NCI-H526 treated with DMSO at 0.1 percent for 48 hours (cell line): ENCODE measurements around the gene KLHL7.
"Not testable (repeated sequence)": the region's sequence is repeated elsewhere in the genome, so short reads cannot be mapped to it uniquely, and the experiment has no call there.

Source experiments
- DNase-seq: peaks from one replicate; lab custom pipeline; 2025; lab: John Stamatoyannopoulos, UW

The KLHL7 gene

DNA sequence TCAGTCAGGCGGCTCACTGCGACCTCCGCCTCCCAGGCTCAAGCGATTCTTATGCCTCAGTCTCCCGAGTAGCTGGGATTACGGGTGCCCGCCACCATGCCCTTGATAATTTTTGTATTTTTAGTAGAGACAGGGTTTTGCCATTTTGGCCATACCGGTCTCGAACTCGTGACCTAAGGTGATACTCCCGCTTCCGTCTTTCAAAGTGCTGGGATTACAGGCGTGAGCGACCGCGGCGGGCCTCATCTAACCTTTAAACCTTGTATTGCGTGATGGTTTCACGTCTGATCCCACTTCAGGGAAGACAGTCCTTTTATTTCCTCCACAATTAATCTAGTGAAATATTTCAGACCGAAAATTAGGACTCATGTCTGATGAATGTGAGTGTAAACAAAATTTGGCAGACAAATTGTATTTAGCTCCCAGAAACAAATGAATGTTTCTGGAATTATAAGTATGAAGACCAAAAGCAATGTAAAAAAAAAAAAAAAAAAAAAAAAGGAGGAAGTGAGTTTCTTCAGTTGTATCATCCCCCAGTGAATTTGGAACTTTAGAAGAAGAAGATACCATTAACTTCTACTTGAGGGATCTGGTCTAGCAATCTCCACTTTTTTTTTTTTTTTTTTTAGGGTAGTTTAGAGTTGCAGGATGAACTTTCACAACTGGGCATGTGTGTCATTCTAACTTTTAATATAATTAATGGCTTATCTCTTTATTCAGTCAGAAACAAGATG, 77.9 kb downstream of the KLHL7 start:
- DNase-seq: no peak

DNA sequence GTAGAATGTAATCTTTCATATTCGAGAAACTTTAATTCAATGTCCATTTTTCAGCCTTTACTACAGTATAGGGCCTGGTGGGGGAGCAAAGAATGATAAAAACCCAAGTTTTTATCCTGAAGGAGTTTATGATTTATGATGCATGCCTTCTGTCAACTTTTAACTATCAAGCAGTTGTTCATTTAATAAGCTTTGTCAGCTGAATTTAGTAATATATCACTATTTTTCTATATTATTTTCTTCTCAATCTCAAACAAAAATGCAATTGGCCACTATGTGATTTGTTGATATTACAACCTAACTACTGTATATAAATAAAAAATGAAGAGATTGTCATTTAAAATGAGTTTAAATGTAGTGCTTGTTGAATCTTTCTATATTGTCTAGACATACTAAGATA, 78.7 kb downstream of the KLHL7 start:
- DNase-seq: no peak

DNA sequence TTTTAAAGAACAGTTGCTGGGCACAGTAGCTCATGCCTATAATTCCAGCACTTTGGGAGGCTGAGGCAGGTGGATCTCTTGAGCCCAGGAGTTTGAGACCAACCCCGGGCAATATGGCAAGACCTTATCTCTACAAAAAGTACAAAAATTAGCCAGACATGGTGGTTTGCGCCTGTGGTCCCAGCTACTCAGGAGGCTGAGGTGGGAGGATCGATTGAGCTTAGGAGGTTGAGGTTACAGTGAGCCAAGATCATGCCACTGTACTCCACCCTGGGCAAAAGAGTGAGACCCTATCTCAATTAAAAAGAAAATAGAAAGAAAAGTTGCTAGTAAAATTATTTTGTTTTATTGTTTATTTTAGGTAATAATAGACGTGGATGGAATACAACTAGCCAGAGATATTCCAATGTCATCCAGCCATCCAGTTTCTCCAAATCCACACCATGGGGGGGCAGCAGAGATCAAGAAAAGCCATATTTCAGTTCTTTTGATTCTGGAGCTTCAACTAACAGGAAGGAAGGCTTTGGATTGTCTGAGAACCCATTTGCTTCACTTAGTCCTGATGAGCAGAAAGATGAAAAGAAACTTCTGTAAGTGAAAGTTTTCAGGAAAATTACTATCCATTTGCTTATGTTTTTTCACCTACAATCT, 79.2 kb downstream of the KLHL7 start:
- DNase-seq: peak; percentile 19

DNA sequence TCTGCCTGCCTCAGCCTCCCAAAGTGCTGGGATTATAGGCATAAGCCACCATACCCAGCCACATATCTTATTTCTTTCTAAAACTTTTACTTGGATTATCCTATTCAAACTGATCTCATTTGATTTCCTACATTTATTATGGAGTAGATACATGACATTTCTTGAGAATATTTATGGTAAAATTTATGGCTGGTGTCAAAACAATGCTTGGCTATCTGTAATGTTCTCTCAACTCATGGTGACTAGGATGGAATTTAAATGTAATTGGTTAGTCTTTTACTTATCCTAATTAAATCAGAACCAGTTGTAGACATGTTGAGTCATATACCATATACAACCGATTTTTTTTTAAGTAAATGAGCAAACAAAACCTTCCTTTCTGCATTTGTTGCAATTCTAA, 80.4 kb downstream of the KLHL7 start:
- no peak for DNase-seq

DNA sequence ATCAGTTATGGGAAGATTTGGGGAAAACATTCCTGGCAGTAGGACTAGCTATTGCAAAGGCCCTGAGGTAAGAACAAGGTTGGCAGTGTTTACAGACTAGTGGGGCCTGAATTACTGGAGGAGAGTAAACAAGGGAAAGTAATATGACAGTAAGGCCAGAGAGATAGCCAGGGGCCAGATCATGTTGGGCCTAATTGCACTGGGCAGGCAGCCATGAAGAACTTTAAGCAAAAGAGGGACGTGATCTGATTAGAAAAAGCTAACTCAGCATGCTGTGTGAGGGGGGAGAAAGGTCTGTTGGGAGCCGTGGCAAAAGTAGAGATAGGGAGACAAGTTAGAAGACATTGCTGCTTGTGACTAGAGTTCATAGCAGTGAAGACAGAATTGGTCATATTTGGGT, 85.4 kb downstream of the KLHL7 start:
- no peak for DNase-seq

DNA sequence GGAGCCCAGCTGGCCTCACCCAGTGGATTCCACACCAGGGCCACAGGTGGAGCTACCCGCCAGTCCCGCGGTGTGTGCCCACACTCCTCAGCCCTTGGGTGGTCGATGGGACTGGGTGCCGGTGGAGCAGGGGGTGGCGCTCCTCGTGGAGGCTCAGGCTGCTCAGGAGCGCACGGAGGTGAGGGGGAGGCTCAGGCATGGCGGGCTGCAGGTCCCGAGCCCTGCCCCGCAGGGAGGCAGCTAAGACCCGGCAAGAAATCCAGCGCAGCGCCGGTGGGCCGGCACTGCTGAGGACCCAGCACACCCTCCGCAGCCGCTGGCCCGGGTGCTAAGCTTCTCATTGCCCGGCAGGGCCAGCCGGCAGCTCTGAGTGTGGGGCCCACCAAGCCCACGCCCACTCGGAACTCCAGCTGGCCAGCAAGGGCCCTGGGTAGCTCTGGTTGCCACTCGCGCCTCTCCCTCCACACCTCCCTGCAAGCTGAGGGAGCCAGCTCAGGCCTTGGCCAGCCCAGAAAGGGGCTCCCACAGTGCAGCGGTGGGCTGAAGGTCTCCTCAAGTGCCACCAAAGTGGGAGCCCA, 88.2 kb downstream of the KLHL7 start:
- DNase-seq: not testable (repeated sequence)

DNA sequence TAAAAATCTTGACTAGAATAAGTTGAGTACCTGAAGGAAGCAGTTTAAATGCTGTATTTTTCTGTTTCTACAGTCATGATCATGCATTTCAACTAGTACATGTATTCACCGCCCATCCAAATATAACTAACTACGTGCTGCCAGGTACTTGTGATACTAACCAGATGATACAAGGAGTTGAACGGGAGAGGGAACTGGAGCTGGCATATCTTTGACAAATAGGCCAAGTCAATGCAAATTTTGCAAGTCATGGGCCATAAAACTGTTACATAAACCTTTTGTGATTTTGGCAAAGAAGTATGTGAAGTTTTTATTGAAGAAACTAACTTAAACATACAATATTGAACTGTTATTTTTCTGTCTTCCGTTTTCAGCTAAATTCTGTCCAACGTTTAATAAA, 90.7 kb downstream of the KLHL7 start:
- no peak for DNase-seq

DNA sequence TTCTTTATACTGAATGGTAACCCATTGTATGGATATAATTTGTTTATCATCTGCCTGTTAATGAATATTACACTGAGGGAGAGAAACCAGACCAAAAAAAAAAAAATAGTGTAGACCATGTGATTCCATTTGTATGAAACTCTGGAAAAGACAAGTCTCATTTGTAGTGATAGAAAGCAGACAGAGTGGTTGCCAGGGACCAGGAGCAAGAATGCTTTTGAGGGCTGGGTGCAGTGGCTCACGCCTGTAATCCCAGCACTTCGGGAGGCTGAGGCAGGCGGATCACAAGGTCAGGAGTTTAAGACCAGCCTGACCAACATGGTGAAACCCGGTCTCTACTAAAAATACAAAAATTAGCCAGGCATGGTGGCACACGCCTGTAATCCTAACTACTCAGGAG, 92.2 kb downstream of the KLHL7 start:
- DNase-seq: not testable (repeated sequence)

DNA sequence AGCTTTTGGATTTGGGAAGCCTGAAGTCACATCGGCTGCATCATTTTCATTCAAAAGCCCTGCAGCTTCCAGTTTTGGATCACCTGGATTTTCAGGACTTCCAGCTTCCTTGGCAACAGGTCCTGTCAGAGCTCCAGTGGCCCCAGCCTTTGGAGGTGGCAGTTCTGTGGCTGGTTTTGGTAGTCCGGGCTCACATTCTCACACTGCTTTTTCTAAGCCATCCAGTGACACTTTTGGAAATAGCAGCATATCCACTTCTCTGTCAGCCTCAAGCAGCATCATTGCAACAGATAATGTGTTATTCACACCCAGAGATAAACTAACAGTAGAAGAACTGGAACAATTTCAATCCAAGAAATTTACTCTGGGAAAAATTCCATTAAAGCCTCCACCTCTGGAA, 94.7 kb downstream of the KLHL7 start:
- DNase-seq: no peak

DNA sequence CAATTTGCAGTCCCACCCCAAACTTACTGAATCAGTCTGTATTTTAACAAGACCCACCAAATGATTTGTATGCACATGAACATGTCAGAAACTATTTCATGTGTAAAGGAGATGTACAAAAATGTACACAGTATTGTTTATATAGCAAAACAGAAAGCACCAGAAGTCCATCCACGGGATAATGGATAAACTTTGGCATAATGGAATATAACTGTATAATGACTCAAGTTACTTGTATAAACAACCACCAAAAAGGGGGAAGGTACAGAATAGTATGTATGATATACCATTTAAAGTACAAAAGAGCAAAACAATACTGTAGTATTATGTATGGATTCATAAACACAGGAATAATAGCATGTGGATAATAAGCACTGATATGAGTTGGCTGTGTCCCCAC, 98.7 kb downstream of the KLHL7 start:
- DNase-seq: no peak

DNA sequence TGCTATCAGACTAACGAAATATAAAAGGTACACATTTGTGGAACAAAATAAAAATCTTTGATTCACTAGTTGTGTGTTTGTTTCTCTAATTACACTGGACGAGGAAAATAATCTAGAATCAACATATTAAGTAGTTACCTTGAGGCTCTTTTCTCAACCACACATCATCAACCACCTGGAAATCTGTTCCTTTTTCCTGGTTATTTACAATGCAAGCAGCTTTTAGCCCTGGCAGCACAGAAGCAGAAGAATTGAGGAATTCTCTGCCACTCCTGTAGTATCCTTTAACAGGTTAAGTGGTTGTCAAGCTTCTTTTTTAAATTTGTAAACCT, 100.0 kb downstream of the KLHL7 start:
- no peak for DNase-seq

DNA sequence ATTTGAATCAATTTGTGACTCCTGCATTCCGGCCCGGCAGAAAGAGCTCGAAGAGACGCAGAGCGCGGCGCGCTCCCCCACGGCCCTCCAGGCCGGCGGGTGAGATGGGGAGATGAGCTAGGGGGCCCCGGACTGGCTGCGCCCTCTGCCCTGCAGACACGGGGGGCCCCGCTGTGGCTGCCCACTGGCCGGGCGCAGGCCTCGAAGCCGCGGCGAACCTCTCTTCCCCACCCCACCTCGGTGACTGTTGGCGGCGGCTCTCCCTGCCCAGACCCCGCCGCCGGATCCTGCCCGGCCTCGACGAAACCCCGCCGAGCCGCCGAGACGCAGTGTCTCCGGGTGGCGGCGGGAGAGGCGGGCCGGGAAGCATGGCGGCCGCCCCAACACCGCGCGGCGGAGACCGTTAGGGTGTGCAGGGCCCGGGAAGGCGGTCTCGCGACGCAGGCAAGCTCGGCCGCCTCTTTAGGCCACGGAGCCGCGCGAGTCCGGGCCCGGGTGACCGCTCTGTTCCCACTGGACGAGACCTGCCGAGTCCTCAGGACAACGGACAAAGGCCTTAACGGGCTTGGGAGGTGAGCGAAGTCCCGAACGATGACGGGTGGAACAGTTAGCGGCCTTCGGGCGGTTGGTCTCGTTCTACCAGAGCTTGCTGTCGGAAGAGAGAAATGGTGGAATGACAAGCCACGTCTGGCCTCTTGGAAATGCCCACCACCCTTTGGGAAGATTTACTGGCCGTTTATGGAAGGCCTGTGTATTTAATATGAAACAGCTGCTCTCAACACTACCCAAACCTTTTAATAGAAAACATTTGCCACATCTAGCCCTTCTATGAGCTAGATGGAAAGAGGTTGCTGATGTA, 100.6 kb downstream of the KLHL7 start:
- no peak for DNase-seq

DNA sequence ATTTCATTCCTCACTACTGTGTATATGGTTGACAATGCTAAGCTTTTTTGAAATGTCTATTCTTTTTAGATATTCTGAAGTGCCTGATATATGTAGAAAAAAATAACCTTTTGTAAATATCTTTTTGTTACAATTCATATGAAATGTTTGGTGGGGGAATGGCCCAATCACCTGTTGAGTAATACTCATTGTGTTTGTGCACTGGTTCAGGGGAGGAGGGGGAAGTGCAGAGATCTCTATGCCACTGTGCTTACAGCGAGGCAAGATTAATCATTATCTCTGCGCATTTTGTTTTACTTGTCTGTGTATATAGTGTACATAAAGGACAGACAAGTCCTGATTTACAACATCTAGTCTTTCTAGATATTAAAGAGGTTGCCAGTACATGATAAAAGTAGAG, 101.4 kb downstream of the KLHL7 start:
- DNase-seq: no peak

DNA sequence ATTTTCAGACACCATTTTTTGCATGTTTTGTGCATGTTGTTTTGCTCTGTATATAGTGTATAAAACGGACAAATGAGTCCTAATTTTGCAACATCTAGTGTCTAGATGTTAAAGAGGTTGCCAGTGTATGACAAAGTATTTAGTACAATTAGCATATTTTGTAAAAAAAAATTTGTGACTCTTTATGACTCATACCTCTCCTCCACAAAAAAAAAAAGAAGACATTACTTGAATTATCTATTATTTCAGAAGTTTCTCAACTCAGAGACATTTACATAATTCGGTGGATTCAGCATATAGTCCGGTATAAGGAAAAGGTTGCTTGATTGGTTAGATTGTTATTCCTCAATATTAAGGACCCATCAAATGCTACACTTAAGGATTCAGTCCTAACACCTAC, 102.3 kb downstream of the KLHL7 start:
- DNase-seq: no peak

DNA sequence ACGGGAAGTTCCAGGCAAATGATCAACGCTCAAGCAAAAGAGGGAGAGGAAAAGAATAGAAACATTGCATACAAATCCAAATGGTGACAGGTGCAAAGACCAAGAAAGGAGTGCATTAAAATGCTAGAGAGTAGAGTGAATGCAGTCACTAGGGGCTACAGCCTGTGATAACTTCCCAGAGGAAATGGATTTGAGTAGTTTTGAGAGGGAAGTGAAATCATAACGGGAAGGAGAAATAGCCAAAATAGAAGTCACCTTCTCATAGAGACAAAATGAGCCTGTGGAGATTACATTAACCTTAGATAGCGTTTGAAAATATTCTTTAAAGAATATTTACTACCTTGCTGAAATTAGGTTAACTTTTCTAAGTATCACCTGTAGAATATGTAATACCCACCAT, 102.7 kb downstream of the KLHL7 start:
- DNase-seq: no peak

DNA sequence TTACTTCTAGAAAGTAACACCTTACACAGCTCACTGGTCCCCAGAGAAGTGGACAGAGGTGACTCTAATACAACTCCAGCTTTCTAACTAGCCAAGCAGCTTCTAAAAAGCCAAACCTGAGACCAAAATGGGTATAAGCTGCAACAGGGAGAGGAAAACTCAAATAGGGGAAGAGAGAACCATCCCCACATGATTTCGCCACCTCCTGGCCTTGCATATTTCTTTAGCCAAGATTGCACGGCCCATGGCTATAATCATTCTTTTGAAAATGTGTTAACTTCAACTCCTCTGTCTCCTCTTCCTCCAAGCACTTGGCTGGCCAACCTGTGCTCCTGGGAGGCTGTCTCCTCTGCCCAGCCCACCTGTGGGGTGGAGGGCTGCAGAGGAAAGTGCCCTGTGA, 104.9 kb downstream of the KLHL7 start:
- no peak for DNase-seq

DNA sequence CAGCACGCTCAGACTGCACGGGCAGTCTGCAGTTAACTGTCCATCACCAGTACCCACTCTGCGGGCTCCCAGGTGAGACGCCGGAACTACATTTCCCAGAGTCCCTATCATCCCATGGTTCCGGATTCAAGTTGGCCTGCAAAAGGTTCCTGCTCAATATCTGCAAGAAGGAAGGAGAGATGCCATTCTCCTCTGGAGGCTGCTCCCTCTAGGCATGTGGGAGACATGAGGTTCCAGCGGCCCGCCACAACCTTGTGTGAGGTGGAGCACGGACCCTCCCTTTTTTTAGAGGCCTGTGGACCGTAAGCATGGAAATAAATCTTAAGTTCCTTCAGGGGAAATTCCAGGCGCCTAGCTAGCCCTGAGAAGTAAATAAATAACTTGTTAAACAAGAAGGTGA, 106.0 kb downstream of the KLHL7 start:
- no peak for DNase-seq

DNA sequence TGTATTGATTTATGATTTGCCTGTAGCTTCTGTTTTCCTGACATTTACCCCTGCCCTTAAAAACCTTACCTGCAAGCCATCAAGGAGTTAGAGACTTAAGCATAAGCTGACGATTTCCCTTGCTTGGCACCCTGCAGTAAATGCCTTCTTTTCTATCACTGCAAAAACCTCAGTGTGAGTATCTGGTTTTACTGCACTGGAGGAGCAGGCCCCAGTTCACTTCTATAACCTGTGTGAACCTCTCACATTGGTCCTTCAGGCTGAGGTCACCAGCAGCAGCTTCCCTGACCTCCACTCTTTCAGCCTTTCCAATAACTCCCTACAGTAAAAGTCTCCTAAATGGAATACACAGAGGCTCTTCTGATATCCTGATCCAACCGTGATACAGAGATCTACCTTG, 106.8 kb downstream of the KLHL7 start:
- no peak for DNase-seq

DNA sequence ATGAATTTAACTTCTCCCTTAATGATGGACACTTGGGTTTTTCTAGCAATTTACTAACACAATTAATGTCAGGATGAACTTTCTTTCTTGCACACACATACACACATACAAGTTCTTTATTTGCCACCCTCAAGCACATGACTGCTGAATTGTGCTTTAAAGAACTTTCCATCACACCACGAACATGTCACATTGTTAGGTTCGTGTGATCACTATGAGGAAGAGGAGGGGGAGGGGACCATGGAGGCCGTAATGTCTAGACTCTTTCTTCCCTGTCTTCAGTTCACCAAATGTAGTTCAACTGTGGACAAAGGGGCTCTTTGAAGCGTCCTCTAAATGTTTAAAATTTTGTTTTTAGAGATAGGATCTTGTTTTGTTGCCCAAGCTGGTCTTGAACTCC, 107.3 kb downstream of the KLHL7 start:
- no peak for DNase-seq

DNA sequence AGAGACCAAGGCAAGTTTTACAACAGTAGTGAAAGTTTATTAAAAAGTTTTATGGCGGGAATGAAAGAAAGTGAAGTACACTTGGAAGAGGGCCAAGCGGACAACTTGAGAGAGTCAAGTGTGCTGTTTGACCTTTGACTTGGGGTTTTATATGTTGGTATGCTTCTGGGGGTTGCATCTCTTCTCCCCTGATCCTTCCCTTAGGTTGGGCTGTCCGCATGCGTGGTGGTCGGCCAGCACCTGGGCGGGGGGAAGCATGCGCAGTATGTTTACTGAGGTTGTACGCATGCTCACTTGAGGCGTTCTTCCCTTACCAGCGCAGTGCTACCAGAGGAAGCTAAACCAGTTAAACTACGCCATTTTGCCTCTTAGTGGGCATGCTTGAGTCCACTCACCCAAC, 108.2 kb downstream of the KLHL7 start:
- no peak for DNase-seq

DNA sequence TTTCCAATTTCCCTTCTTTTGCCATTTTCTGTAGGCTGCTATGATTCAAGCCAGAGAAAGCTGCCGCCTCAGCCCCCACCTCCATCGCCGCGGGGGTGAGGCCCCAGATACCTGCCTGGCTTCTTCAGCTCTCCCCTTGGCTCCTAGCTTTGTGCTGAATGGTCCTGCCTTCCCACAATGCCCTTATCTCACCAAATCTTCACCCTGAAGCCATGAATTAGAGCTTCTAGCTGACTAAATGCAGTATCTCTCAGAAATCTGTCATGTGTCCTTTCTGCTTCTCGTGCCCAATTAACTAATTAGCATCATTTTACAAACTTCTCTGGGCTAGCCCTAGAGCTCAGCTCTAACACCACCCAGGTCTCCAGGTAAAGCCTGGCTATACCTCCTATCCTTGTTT, 108.8 kb downstream of the KLHL7 start:
- no peak for DNase-seq

DNA sequence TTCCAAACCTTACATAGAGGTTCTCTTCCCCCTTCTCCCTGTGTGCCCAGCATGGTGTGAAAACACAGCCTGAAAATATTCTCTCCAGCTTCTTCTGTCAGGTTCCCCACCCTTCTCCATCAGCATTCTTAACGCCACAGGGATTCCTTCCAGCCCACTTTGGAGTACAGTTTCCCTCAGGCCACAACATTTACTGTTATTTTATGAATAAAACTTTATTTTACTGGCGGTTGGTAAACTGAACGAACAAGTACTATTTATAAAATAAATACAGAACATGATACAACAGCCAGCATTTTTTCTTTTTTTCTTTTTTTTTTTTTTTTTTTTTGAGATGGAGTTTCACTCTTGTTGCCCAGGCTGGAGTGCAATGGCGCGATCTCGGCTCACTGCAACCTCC, 109.4 kb downstream of the KLHL7 start:
- no peak for DNase-seq

DNA sequence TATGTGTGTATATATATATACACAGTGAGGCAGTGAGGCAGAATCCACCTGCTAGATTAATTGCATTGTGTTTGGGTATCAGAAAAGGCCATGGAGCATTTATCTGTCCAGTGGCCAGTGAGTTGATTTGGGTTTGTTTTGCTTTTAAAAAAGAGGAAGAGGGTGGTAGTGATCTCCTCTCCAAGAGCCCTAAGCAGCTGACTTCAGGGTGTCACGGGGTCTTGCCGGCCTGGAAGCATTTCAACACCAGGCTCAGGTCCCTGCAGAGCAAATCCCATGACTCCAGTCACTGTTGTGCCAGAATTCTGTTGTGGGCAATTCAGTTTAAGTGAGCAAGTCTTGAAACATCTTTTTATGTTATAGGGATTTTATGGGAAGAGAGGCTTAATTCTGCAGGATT, 110.4 kb downstream of the KLHL7 start:
- DNase-seq: no peak
